ENCODE data around the gene EPAS1. TPM values are rescaled to one million over a fixed set of nuclear protein-coding genes. Genes with fewer than 3 reads are reported as not detected.

The EPAS1 gene
- total and polyA plus RNA-seq, 2 of the 13 experiments (the other 11 are each of a cell fraction or from before 2014, with no cell fraction given): 47.1 to 182 TPM

DNA sequence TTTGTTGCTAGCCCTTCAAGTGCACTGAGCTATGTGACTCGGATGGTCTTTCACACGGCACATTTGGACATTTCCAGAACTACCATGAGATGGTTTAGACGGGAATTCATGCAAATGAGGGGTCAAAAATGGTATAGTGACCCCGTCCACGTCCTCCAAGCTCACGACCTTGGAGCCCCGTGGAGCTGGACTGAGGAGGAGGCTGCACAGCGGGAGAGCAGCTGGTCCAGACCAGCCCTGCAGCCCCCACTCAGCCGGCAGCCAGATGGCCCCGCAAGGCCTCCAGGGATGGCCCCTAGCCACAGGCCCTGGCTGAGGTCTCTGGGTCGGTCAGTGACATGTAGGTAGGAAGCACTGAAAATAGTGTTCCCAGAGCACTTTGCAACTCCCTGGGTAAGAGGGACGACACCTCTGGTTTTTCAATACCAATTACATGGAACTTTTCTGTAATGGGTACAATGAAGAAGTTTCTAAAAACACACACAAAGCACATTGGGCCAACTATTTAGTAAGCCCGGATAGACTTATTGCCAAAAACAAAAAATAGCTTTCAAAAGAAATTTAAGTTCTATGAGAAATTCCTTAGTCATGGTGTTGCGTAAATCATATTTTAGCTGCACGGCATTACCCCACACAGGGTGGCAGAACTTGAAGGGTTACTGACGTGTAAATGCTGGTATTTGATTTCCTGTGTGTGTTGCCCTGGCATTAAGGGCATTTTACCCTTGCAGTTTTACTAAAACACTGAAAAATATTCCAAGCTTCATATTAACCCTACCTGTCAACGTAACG lies 88.8 kb downstream of the EPAS1 start (continued):
- no peak for TF ChIP-seq SMAD1 (CRISPR knock-in tag; IDR thresholded peaks at IDR 0.05; ENCODE audit: borderline replicate concordance, low read depth)
- TF ChIP-seq GTF3A (CRISPR knock-in tag; conservative IDR thresholded peaks at IDR 0.05): no peak
- TF ChIP-seq, protein P1, sequence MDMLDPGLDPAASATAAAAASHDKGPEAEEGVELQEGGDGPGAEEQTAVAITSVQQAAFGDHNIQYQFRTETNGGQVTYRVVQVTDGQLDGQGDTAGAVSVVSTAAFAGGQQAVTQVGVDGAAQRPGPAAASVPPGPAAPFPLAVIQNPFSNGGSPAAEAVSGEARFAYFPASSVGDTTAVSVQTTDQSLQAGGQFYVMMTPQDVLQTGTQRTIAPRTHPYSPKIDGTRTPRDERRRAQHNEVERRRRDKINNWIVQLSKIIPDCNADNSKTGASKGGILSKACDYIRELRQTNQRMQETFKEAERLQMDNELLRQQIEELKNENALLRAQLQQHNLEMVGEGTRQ (IDR thresholded peaks at IDR 0.05; ENCODE audit: low read depth, low read length): no peak
- TF ChIP-seq, protein P1 (CRISPR knock-in tag; IDR thresholded peaks at IDR 0.05; ENCODE audit: borderline replicate concordance): no peak
- TF ChIP-seq RFX1 (IDR thresholded peaks at IDR 0.05): no peak
- TF ChIP-seq ZMYM4 (CRISPR knock-in tag; IDR thresholded peaks at IDR 0.05): no peak
- no peak for TF ChIP-seq U2AF2 (IDR thresholded peaks at IDR 0.05; ENCODE audit: low read depth, low read length)
- 0 out of 2 replicates have a peak, but pooled peaks have one; percentile 3 for TF ChIP-seq CEBPG (CRISPR knock-in tag; IDR thresholded peaks at IDR 0.05)
- TF ChIP-seq, protein P2, sequence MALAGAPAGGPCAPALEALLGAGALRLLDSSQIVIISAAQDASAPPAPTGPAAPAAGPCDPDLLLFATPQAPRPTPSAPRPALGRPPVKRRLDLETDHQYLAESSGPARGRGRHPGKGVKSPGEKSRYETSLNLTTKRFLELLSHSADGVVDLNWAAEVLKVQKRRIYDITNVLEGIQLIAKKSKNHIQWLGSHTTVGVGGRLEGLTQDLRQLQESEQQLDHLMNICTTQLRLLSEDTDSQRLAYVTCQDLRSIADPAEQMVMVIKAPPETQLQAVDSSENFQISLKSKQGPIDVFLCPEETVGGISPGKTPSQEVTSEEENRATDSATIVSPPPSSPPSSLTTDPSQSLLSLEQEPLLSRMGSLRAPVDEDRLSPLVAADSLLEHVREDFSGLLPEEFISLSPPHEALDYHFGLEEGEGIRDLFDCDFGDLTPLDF (CRISPR knock-in tag; IDR thresholded peaks at IDR 0.05): no peak
- TF ChIP-seq, protein P3, sequence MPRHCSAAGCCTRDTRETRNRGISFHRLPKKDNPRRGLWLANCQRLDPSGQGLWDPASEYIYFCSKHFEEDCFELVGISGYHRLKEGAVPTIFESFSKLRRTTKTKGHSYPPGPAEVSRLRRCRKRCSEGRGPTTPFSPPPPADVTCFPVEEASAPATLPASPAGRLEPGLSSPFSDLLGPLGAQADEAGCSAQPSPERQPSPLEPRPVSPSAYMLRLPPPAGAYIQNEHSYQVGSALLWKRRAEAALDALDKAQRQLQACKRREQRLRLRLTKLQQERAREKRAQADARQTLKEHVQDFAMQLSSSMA (CRISPR knock-in tag; IDR thresholded peaks at IDR 0.05): no peak
- TF ChIP-seq, protein P4, sequence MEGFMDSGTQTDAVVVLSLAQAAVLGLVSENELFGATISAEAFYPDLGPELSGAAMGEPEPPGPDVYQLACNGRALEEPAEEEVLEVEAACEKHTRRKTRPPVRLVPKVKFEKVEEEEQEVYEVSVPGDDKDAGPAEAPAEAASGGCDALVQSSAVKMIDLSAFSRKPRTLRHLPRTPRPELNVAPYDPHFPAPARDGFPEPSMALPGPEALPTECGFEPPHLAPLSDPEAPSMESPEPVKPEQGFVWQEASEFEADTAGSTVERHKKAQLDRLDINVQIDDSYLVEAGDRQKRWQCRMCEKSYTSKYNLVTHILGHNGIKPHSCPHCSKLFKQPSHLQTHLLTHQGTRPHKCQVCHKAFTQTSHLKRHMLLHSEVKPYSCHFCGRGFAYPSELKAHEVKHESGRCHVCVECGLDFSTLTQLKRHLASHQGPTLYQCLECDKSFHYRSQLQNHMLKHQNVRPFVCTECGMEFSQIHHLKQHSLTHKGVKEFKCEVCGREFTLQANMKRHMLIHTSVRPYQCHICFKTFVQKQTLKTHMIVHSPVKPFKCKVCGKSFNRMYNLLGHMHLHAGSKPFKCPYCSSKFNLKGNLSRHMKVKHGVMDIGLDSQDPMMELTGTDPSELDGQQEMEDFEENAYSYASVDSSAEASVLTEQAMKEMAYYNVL (CRISPR knock-in tag; IDR thresholded peaks at IDR 0.05; ENCODE audit: borderline replicate concordance): no peak
- TF ChIP-seq, protein P5, sequence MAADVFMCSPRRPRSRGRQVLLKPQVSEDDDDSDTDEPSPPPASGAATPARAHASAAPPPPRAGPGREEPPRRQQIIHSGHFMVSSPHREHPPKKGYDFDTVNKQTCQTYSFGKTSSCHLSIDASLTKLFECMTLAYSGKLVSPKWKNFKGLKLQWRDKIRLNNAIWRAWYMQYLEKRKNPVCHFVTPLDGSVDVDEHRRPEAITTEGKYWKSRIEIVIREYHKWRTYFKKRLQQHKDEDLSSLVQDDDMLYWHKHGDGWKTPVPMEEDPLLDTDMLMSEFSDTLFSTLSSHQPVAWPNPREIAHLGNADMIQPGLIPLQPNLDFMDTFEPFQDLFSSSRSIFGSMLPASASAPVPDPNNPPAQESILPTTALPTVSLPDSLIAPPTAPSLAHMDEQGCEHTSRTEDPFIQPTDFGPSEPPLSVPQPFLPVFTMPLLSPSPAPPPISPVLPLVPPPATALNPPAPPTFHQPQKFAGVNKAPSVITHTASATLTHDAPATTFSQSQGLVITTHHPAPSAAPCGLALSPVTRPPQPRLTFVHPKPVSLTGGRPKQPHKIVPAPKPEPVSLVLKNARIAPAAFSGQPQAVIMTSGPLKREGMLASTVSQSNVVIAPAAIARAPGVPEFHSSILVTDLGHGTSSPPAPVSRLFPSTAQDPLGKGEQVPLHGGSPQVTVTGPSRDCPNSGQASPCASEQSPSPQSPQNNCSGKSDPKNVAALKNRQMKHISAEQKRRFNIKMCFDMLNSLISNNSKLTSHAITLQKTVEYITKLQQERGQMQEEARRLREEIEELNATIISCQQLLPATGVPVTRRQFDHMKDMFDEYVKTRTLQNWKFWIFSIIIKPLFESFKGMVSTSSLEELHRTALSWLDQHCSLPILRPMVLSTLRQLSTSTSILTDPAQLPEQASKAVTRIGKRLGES (CRISPR knock-in tag; IDR thresholded peaks at IDR 0.05; ENCODE audit: borderline replicate concordance): no peak
- TF ChIP-seq SATB2 (CRISPR knock-in tag; IDR thresholded peaks at IDR 0.05): no peak
- TF ChIP-seq KDM5A (IDR thresholded peaks at IDR 0.05; ENCODE audit: borderline replicate concordance, low read length): no peak
- TF ChIP-seq, protein P6, sequence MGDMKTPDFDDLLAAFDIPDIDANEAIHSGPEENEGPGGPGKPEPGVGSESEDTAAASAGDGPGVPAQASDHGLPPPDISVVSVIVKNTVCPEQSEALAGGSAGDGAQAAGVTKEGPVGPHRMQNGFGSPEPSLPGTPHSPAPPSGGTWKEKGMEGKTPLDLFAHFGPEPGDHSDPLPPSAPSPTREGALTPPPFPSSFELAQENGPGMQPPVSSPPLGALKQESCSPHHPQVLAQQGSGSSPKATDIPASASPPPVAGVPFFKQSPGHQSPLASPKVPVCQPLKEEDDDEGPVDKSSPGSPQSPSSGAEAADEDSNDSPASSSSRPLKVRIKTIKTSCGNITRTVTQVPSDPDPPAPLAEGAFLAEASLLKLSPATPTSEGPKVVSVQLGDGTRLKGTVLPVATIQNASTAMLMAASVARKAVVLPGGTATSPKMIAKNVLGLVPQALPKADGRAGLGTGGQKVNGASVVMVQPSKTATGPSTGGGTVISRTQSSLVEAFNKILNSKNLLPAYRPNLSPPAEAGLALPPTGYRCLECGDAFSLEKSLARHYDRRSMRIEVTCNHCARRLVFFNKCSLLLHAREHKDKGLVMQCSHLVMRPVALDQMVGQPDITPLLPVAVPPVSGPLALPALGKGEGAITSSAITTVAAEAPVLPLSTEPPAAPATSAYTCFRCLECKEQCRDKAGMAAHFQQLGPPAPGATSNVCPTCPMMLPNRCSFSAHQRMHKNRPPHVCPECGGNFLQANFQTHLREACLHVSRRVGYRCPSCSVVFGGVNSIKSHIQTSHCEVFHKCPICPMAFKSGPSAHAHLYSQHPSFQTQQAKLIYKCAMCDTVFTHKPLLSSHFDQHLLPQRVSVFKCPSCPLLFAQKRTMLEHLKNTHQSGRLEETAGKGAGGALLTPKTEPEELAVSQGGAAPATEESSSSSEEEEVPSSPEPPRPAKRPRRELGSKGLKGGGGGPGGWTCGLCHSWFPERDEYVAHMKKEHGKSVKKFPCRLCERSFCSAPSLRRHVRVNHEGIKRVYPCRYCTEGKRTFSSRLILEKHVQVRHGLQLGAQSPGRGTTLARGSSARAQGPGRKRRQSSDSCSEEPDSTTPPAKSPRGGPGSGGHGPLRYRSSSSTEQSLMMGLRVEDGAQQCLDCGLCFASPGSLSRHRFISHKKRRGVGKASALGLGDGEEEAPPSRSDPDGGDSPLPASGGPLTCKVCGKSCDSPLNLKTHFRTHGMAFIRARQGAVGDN (CRISPR knock-in tag; IDR thresholded peaks at IDR 0.05): peak; percentile 44
